Stromal cell of bone marrow (primary cell): ENCODE data around the gene FIGNL2.

Experiments
- DNase-seq: peaks from one replicate; pipeline ENCODE4 v3.0.0-alpha.2; 2012; ENCODE audit warnings: low read depth

Gene FIGNL2

GRCh38 chr12:51874000-51874399, 25.5 kb upstream of the FIGNL2 start:
- DNase-seq = no peak

- DNase-seq = no peak
These were observed 24.9 kb upstream of the FIGNL2 start for GRCh38 chr12:51873251-51873994.

GRCh38 chr12:51872689-51872981, 24.1 kb upstream of the FIGNL2 start:
- no peak for DNase-seq

- no peak for DNase-seq
These were observed 23.6 kb upstream of the FIGNL2 start for GRCh38 chr12:51871918-51872688.

GRCh38 chr12:51871126-51871525, 22.6 kb upstream of the FIGNL2 start:
- DNase-seq = no peak

- DNase-seq = no peak
These were observed 22.0 kb upstream of the FIGNL2 start for GRCh38 chr12:51870504-51870903.

GRCh38 chr12:51869931-51870330, 21.4 kb upstream of the FIGNL2 start:
- no peak for DNase-seq

- no peak for DNase-seq
These were observed 21.0 kb upstream of the FIGNL2 start for GRCh38 chr12:51869496-51869865.

GRCh38 chr12:51868821-51869495, 20.4 kb upstream of the FIGNL2 start:
- DNase-seq = no peak

- no peak for DNase-seq
These were observed 19.4 kb upstream of the FIGNL2 start for GRCh38 chr12:51867796-51868428.

- no peak for DNase-seq
These were observed 18.9 kb upstream of the FIGNL2 start for GRCh38 chr12:51867371-51867770.

- no peak for DNase-seq
These were observed 18.2 kb upstream of the FIGNL2 start for GRCh38 chr12:51866762-51867161.

- no peak for DNase-seq
These were observed 17.8 kb upstream of the FIGNL2 start for GRCh38 chr12:51866324-51866723.

- no peak for DNase-seq
These were observed 17.3 kb upstream of the FIGNL2 start for GRCh38 chr12:51865757-51866270.

GRCh38 chr12:51864833-51865670, 16.5 kb upstream of the FIGNL2 start:
- no peak for DNase-seq

GRCh38 chr12:51863933-51864832, 15.7 kb upstream of the FIGNL2 start:
- no peak for DNase-seq

- no peak for DNase-seq
These were observed 14.9 kb upstream of the FIGNL2 start for GRCh38 chr12:51863363-51863932.

- DNase-seq = no peak
These were observed 14.4 kb upstream of the FIGNL2 start for GRCh38 chr12:51862947-51863346.

- DNase-seq = no peak
These were observed 12.5 kb upstream of the FIGNL2 start for GRCh38 chr12:51860986-51861385.
